NCI-H2196 (cell line): ENCODE data around the gene ZNF18.
A peak's percentile ranks its signal among the peaks of the same experiment; 100 is the strongest.
"Not testable (repeated sequence)": the region's sequence is repeated elsewhere in the genome, so short reads cannot be mapped to it uniquely, and the experiment has no call there.

Source experiments
- DNase-seq: peaks from one replicate; lab custom pipeline; 2025; ENCODE audit not compliant: unreplicated experiment; lab: John Stamatoyannopoulos, UW

ZNF18 gene

GRCh38 chr17:11986179-11986941 lies 10.9 kb downstream of the ZNF18 start:
- DNase-seq: no peak

DNA sequence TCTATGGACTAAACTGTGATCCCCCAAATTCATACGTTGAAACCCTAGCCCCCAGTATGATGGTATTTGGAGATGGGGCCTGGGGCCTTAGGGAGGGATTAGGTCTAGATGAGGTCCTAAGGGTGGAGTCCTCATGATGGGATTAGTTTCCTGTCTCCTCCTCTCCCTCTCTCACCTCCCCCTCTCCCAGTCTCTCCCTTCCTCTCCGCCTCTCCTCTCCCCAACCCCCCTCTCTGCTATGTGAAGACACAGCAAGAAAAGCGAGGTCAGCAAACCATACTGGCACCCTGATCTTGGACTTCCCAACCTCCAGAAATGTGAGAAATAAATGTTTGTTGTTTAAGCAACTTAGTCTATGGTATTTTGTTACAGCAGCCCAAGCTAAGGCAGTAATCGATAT lies 15.4 kb downstream of the ZNF18 start:
- DNase-seq: no peak

DNA sequence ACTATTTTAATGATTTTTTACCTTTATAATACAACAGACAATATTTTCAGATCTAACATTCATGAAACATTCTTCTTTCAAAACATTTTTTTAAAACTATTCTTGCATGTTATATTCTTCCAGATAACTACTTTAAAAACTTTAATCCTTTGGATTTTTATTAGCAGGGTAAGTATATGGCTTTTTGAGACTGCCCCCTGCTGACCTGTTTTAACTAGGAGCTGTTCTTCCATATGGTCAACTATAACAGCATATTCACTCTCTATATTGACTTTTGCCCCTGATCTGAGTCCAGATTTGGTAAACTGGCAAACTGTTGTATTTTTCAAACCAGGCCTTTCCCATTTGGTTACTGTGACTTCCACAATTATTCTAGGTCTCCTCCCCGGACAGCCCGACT lies 16.5 kb downstream of the ZNF18 start:
- DNase-seq: no peak

DNA sequence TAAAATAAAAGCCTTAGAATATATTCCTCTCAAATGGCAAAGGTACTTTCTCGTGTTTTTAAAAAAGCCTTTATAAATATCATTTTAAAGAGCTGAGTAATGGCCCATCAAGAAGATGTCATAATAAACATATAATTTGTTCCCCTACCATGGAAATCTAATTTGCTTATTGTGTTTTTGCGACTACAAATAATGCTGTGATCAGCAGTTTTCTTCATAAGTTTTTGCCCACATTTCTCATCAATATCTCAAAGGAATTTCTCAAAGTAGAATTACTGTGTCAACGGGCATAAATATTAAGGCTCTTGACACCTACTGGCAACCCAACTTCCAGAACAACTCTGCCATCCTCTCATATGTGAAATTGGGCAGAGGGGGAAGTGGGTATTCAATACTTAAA lies 17.5 kb downstream of the ZNF18 start:
- DNase-seq: no peak

DNA sequence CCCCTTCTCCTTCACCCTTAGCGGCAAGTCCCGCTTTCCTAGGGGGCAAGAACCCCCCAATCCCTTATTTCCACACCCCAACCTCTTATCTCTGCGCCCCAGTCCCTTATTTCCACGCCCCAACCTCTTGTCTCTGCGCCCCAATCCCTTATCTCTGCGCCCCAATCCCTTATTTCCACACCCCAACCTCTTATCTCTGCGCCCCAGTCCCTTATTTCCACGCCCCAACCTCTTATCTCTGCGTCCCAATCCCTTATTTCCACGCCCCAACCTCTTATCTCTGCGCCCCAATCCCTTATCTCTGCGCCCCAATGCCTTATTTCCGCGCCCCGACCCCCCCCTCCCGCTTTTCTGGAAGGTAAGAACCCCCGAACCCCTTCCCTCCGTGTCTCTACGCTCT lies 24.5 kb downstream of the ZNF18 start:
- not testable (repeated sequence) for DNase-seq

GRCh38 chr17:11969565-11969964 lies 27.7 kb downstream of the ZNF18 start:
- no peak for DNase-seq

DNA sequence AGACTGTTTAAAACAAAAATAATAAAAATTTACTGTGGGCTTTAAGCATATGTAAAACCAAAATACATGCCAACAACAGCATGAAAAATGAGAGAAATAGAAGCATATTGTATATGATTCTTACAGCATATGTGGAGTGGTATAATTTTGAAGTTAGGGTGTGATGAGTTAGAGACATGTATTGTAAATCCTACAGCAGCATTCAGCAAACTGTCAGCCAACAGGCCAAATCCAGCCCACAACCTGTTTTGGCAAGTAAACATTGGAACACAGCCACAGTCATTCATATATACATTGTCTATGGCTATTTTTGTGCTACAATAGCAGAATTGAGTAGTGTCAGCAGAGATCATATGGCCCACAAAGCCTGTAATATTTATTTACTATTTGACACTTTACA lies 42.3 kb downstream of the ZNF18 start:
- no peak for DNase-seq

GRCh38 chr17:11953924-11954323 lies 43.4 kb downstream of the ZNF18 start:
- no peak for DNase-seq

DNA sequence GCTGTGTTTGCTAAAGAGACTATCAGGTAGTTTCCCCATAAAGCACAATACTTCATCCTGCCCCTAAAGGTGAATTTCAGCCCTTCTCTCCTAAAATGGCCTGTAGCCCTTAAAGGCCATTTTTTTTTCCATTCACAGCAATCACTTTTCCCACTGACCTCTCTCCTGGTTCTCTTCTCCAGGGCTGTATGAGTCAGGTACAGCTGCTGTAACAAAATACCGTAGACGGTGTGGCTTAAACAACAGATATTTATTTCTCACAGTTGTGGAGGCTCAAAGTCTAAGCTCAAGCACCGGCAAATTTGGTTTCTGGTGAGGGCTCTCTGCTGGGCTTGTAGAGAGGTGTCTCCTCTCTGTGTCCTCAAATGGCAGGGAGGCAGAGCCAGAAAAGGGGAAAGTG lies 44.7 kb downstream of the ZNF18 start:
- DNase-seq: no peak

GRCh38 chr17:11950771-11951519 lies 46.3 kb downstream of the ZNF18 start:
- no peak for DNase-seq

GRCh38 chr17:11949571-11949970 lies 47.7 kb downstream of the ZNF18 start:
- DNase-seq: not testable (repeated sequence)

GRCh38 chr17:11948789-11949188 lies 48.5 kb downstream of the ZNF18 start:
- no peak for DNase-seq

- no peak for DNase-seq
Measured at GRCh38 chr17:11944587-11944986, 52.7 kb downstream of the ZNF18 start.

DNA sequence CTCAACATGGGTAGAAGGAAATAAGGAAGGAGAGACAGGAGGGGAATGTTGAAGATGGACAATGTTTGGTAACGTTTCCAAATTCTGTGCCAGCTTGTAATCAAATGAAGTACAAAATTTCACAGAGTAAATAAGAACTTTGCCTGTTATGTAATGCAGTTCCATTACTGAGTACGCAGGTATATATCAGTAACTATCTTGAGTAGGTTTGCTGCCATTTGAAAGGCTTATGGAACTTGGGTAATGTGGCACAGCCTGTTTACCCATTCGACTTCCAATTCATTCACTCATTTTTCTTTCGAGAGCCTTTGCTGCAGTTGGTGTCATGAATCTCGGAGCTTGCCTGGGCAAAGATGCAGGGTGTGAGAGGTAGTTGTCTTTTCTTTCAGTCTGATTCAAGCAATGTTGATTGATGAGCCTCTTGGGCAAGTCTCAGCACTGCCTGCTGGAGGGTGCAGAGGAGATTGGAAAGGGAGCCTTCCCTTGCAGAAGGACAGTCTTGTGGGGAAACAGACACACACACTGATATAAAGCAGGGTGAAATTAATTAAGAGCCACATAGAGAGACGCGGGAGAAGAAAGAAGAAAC lies 53.4 kb downstream of the ZNF18 start:
- no peak for DNase-seq

DNA sequence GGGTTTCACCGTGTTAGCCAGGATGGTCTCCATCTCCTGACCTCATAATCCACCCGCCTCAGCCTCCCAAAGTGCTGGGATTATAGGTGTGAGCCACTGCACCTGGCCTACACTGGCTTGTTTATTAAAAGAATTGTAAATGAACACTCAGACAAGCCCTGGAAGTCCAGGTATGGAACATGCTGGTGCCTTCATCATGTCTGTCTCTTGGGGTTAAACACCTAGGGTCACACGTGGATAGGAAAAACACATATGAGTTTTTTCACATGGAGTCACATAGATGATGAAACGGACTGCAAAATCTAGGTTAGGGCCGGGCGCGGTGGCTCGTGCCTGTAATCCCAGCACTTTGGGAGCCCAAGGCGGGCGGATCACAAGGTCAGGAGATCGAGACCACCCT lies 54.2 kb downstream of the ZNF18 start:
- DNase-seq: not testable (repeated sequence)

- no peak for DNase-seq
Measured at GRCh38 chr17:11940904-11941303, 56.4 kb downstream of the ZNF18 start.

- peak; percentile 22 for DNase-seq
Measured at GRCh38 chr17:11935734-11936406, 61.4 kb downstream of the ZNF18 start.

DNA sequence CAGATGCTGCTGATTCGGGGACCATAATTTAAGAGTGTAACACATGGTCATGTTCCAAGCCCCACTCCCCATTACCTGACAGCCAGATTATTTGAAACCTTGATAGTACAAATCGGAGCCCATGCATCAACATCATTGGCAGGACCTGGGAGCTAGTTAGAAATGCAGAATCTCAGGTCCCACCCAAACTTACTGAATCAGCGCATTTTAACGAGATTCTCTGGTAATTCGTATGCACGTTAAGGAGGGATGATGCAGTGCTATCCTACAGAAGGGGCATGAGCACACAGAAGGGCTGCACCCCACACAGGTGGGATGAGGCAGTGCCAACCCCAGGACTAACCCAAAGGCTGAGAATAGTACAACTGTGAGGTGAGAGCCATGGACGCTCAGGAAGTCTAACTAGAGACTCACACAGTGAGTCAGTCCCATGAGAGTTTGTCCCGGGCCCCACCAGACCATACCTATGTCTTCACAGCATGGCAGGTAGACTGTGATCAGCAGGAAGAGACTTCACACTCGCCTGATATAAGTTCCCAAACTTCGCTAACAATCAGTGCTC lies 64.9 kb downstream of the ZNF18 start:
- DNase-seq: no peak

DNA sequence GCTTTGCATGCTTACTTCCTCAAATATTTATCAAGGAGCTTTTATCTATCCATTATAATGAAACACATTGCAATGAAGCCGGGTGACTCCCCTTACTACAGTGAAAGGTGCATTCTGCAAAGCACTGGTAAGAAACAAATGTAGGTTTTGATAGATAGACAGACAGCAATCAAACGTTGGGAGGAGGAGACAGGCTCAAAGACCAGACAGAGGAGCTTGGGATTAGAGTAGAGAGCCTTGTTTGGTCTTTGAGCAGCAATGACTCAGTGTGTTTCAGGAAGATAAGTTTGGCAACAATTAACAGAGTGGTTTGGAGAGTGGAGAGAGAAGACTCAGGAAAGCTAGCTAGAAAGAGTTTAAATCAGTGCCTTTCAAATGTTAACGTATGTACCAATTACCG lies 68.8 kb downstream of the ZNF18 start:
- DNase-seq: no peak
